Sigmoid colon (tissue), 4 donors: ENCODE results near the gene OXCT1.

Experiments used
- CTCF ChIP-seq, 4 experiments: fragments of 450-650 bp in 3 of 4; fragments of 200-600 bp in 1 of 4; IDR thresholded peaks; one replicate each; pipeline ENCODE4 v1.5.1; 2016 to 2019; ENCODE audit warnings: antibody characterized with exemption in 4 of 4, mild to moderate bottlenecking in 3 of 4, moderate library complexity in 2 of 4
- EP300 ChIP-seq, 4 donors: sonication (generic); formaldehyde crosslinking; IDR thresholded peaks; one replicate each; pipeline ENCODE4 v1.6.1; 2017; ENCODE audit warnings: antibody characterized with exemption in 4 of 4
- POLR2A ChIP-seq, 2 donors: fragments of 450-650 bp; IDR thresholded peaks; one replicate each; pipeline ENCODE4 v1.6.1; 2016; ENCODE audit warnings: antibody characterized with exemption in 2 of 2, mild to moderate bottlenecking in 2 of 2, moderate library complexity in 2 of 2
- POLR2AphosphoS5 ChIP-seq, 4 donors: sonication (generic); formaldehyde crosslinking; IDR thresholded peaks; one replicate each; pipeline ENCODE4 v1.6.1; 2017; ENCODE audit warnings: antibody characterized with exemption in 4 of 4

- no peak for TF ChIP-seq POLR2AphosphoS5 (IDR thresholded peaks at IDR 0.05)
- TF ChIP-seq CTCF (IDR thresholded peaks at IDR 0.05): peak in 1 of 4 experiments; percentile 18
- no peak for TF ChIP-seq POLR2A (IDR thresholded peaks at IDR 0.05)
- TF ChIP-seq EP300 (IDR thresholded peaks at IDR 0.05): no peak
Measured at GRCh38 chr5:41695920-41696582, 174.2 kb downstream of the OXCT1 start.
